ENCODE measurements around the gene GPR61.

The GPR61 gene

DNA sequence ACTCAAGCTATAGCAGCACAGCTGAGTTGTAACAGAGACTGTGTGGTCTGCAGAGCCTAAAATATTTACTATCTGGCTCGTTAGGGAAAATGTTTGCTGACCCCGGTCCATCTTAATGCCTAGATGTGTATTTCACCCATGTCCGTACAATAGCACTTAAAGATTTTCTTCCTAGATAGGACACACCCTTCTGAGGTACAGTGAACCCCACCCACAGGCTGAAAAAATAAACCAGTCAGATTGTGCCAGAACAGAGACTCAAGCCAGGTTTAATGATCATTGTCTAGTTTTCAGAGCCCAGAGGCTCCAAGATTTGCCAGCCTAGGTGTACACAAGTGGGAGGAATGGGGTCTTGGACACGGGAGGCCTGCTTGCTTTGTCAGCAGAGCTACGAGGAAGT, 35.7 kb upstream of the GPR61 start:
- in situ Hi-C loops (cut with HindIII; ENCODE audit: low pct_ligation_motif_present, low sequenced_read_pairs), result no loop called here
- Histone ChIP-seq H3K27ac (no peak overlapping the region), H3K36me3 (replicated peaks) (no peaks in the 10 kb centered on the region), H3K4me3 (ENCODE audit: low read depth, low read length) (no peak overlapping the region), H3K27me3 (replicated peaks) (peaks cover under 1% of the 10 kb centered on the region)
- no peak for DNase-seq
- TF ChIP-seq, protein P1, sequence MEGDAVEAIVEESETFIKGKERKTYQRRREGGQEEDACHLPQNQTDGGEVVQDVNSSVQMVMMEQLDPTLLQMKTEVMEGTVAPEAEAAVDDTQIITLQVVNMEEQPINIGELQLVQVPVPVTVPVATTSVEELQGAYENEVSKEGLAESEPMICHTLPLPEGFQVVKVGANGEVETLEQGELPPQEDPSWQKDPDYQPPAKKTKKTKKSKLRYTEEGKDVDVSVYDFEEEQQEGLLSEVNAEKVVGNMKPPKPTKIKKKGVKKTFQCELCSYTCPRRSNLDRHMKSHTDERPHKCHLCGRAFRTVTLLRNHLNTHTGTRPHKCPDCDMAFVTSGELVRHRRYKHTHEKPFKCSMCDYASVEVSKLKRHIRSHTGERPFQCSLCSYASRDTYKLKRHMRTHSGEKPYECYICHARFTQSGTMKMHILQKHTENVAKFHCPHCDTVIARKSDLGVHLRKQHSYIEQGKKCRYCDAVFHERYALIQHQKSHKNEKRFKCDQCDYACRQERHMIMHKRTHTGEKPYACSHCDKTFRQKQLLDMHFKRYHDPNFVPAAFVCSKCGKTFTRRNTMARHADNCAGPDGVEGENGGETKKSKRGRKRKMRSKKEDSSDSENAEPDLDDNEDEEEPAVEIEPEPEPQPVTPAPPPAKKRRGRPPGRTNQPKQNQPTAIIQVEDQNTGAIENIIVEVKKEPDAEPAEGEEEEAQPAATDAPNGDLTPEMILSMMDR (IDR thresholded peaks at IDR 0.05; ENCODE audit: low read depth, low read length, missing control alignments), result no peak

DNA sequence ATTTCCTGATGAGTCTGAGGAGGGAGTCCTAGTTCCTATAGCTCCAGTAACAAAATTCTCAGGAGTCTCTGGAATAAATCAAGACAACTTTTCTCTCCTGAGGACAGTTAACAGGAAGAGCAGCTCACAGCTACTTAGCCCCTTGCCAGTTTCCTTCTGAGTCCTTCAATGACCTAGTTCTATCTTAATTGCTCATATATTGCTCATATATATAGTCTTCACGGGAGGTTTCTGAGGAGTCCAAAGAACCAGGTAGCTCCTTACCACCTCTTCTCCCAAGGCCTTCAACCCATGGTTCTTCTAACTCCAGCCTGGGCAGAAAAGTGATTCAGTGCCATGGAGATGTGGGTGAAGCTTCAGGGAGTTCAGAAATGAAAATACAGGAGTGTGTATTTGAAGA, 34.7 kb upstream of the GPR61 start:
- H3K4me3 ChIP-seq (ENCODE audit: low read depth, low read length), result no peak overlapping the region
- DNase-seq, result no peak
- H3K27ac ChIP-seq, result no peak overlapping the region
- in situ Hi-C loops (cut with HindIII; ENCODE audit: low pct_ligation_motif_present, low sequenced_read_pairs), result no loop called here
- H3K36me3 ChIP-seq (replicated peaks), result no peaks in the 10 kb centered on the region
- TF ChIP-seq, protein P1 (IDR thresholded peaks at IDR 0.05; ENCODE audit: low read depth, low read length, missing control alignments), result no peak
- peaks cover 4% of the 10 kb centered on the region for H3K27me3 ChIP-seq (replicated peaks)

DNA sequence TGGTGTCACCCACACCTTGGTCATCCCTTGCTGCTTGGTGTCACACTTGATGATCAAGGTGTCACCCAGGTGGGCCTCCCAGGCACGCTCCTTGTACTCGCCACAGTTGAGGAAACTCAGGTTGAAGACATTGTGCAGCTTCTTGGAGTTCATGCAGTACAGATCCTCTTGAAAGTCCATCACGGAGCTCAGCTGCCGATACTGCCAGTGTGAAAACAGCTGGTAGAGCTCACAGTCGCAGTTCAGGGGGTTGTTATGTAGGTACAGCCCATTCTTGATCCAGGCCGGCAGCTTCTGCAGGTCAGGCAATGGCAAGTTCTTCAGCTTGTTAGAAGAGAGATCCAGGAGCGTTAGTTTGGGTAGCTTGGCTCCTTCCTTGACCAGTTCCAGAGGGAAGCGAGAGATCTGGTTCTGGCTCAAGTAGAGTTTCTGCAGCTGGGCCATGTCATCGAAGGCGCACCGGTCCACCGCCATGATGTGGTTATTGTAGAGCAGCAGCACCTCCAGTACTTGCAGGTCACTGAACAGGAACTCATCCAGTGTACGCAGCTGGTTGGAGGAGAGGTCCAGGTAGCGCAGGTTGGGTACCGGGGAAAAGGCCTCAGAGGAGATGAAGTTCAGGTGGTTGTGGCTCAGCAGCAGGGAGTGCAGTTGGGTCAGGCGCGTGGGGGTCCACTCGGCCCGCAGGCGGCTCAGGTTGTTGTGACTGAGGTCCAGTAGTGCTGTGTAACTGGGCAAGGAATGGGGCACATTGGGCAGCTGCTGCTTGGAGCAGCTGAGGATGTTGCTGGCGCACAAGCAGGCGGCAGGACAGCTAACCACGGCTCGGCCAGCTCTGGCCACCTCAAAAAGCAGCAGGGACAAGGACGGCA, 31.4 kb upstream of the GPR61 start:
- Histone ChIP-seq H3K4me3 (ENCODE audit: low read depth, low read length) (no peak overlapping the region), H3K36me3 (replicated peaks) (no peaks in the 10 kb centered on the region), H3K27ac (no peak overlapping the region), H3K27me3 (replicated peaks) (peaks cover 8% of the 10 kb centered on the region)
- in situ Hi-C loops (cut with HindIII; ENCODE audit: low pct_ligation_motif_present, low sequenced_read_pairs), result no loop called here
- TF ChIP-seq, protein P1 (IDR thresholded peaks at IDR 0.05; ENCODE audit: low read depth, low read length, missing control alignments), result no peak
- no peak for DNase-seq

DNA sequence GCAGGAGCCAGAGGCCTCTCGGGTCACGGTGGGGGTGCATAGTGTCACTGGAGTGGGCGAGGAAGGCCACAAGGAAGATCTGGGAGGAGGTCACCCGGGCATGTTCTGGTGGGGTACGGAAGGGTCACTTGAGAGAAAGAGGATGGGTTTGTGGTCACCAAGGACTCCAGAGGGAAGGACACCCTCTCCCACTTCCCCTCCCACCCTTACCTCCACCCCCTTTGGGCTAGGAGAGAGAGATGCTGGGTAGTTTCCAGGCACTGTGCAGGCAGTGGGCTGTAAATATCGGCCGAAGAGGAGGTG, 30.8 kb upstream of the GPR61 start:
- Histone ChIP-seq H3K27me3 (replicated peaks) (peaks cover 8% of the 10 kb centered on the region), H3K27ac (no peak overlapping the region), H3K36me3 (replicated peaks) (no peaks in the 10 kb centered on the region), H3K4me3 (ENCODE audit: low read depth, low read length) (no peak overlapping the region)
- TF ChIP-seq, protein P1 (IDR thresholded peaks at IDR 0.05; ENCODE audit: low read depth, low read length, missing control alignments), result no peak
- DNase-seq, result no peak
- in situ Hi-C loops (cut with HindIII; ENCODE audit: low pct_ligation_motif_present, low sequenced_read_pairs), result no loop called here

DNA sequence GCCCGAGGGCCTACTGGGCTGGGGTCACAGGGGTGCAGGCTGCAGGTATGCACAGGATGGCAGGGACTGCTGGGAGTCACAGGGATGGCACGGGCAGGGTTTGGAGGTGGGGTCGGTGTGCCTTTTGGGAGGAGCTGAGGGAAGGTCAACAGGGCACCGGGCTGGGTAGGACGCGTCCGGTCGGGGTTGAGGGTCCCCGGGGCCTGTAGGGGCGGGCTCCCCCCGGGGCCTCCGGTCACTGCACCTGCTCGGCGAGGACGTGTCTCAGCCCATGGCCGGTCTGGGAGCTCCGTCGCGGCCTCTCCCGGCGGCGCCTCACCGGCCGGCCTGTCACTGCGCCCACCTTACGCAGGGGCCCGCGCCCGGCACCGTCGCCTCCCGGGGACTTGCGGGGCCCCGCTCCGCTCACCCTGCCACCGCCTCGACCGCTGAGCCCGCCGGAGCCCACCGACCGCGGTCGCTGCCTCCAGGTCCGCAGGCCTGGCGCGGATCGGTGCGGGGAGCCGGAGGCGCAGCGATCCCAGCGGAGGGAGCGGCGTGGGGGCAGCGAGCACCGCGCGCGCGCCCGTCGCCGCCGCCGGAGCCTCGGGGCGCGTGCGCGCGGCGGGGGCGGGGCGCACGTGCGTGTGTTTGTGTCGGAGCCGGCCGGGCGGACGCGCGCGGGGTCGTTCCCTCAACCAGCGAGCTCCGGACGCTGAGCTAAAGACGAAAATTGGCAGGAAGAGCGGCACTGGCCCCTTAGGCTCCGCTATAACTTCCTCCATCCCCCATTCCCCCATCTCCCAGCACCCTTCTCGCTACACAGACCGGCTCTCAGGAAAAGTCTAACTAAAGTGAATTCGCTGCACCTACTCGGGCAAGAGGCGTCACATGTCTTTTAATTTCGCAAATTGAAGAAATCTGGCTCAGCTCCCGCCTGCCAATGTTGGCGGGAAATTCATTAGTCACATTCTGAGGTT, 30.2 kb upstream of the GPR61 start, which contains the start of gene AMIGO1:
Gene AMIGO1, minus strand, starts transcription at position 552 of the 959 bp plus-strand sequence. CDS start 815 bp downstream, outside the sequence.
- peaks cover 8% of the 10 kb centered on the region for H3K27me3 ChIP-seq (replicated peaks)
- TF ChIP-seq, protein P1 (IDR thresholded peaks at IDR 0.05; ENCODE audit: low read depth, low read length, missing control alignments), result no peak
- in situ Hi-C loops (cut with HindIII; ENCODE audit: low pct_ligation_motif_present, low sequenced_read_pairs), result no loop called here
- no peaks in the 10 kb centered on the region for H3K36me3 ChIP-seq (replicated peaks)
- peak within 1 kb of the TSS; percentile 63 for H3K4me3 ChIP-seq (ENCODE audit: low read depth, low read length)
- DNase-seq, result no peak
- H3K27ac ChIP-seq, result no peak within 1 kb of the TSS

Measured in brain microvascular endothelial cell (primary cell).